ENCODE measurements around the gene STK11.

Gene STK11

GRCh38 chr19:1251330-1252220 lies 46.0 kb downstream of the STK11 start:
- DNase-seq (ENCODE audit: low read depth): no peak

- DNase-seq (ENCODE audit: low read depth): no peak
Observed at GRCh38 chr19:1252221-1252820, 46.7 kb downstream of the STK11 start.

GRCh38 chr19:1252821-1253513 lies 47.4 kb downstream of the STK11 start:
- DNase-seq (ENCODE audit: low read depth): no peak

- no peak for DNase-seq (ENCODE audit: low read depth)
Observed at GRCh38 chr19:1253514-1254080, 48.0 kb downstream of the STK11 start.

GRCh38 chr19:1254081-1254527 lies 48.5 kb downstream of the STK11 start:
- no peak for DNase-seq (ENCODE audit: low read depth)

GRCh38 chr19:1254530-1255185 lies 49.1 kb downstream of the STK11 start:
- no peak for DNase-seq (ENCODE audit: low read depth)

- no peak for DNase-seq (ENCODE audit: low read depth)
Observed at GRCh38 chr19:1255186-1256161, 49.9 kb downstream of the STK11 start.

- DNase-seq (ENCODE audit: low read depth): no peak
Observed at GRCh38 chr19:1256646-1257474, 51.3 kb downstream of the STK11 start.

- no peak for DNase-seq (ENCODE audit: low read depth)
Observed at GRCh38 chr19:1257475-1258162, 52.0 kb downstream of the STK11 start.

- no peak for DNase-seq (ENCODE audit: low read depth)
Observed at GRCh38 chr19:1258163-1258492, 52.5 kb downstream of the STK11 start.

- DNase-seq (ENCODE audit: low read depth): no peak
Observed at GRCh38 chr19:1258707-1259205, 53.2 kb downstream of the STK11 start.

GRCh38 chr19:1259206-1259875 lies 53.8 kb downstream of the STK11 start:
- no peak for DNase-seq (ENCODE audit: low read depth)

GRCh38 chr19:1259876-1260748 lies 54.5 kb downstream of the STK11 start:
- DNase-seq (ENCODE audit: low read depth): no peak

- DNase-seq (ENCODE audit: low read depth): peak; percentile 95
Observed at GRCh38 chr19:1260749-1261537, 55.4 kb downstream of the STK11 start.

- no peak for DNase-seq (ENCODE audit: low read depth)
Observed at GRCh38 chr19:1261538-1261797, 55.9 kb downstream of the STK11 start.

GRCh38 chr19:1261798-1262622 lies 56.4 kb downstream of the STK11 start:
- no peak for DNase-seq (ENCODE audit: low read depth)
